ENCODE results near the gene PRLH.

DNA sequence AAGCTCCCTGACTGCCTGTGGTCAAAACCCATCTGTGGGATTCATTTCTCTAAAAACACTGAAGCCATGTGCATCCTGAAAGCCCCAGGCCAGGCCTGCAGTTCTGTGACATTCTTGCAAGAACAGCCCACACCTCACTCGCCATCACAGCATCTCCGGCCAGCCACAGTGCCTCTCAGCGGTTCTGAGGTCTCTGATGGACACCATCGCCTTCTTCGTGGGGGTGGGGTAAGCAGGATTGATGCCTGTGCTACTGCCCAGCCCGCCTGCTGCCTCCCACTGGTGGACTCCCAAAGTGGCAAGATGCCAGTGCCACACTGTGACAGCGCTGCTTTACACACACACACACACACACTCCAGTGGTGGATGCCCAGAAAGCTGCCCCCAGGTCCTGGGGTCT, 5.2 kb upstream of the PRLH start:
- TF ChIP-seq, protein P1, sequence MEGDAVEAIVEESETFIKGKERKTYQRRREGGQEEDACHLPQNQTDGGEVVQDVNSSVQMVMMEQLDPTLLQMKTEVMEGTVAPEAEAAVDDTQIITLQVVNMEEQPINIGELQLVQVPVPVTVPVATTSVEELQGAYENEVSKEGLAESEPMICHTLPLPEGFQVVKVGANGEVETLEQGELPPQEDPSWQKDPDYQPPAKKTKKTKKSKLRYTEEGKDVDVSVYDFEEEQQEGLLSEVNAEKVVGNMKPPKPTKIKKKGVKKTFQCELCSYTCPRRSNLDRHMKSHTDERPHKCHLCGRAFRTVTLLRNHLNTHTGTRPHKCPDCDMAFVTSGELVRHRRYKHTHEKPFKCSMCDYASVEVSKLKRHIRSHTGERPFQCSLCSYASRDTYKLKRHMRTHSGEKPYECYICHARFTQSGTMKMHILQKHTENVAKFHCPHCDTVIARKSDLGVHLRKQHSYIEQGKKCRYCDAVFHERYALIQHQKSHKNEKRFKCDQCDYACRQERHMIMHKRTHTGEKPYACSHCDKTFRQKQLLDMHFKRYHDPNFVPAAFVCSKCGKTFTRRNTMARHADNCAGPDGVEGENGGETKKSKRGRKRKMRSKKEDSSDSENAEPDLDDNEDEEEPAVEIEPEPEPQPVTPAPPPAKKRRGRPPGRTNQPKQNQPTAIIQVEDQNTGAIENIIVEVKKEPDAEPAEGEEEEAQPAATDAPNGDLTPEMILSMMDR (IDR thresholded peaks at IDR 0.05; ENCODE audit: insufficient read depth, low read depth, low read length), result no peak
- TF ChIP-seq EZH2 (IDR thresholded peaks at IDR 0.05; ENCODE audit: insufficient read depth, low read length), result no peak
